Mesenteric fat pad (tissue), 1 donor: ENCODE data around the gene HNF4A. TPM values are rescaled to one million over a fixed set of nuclear protein-coding genes. Genes with fewer than 3 reads are reported as not detected.
"Not testable (repeated sequence)": the region's sequence is repeated elsewhere in the genome, so short reads cannot be mapped to it uniquely, and the experiment has no call there.

Experiments
- DNase-seq: peaks from one replicate; pipeline ENCODE4 v3.0.0-alpha.2; 2020; ENCODE audit warnings: low spot score
- long read RNA-seq: library from polyadenylated mRNA; unstranded; transcript quantifications from one replicate; pipeline ENCODE4 v2.0.0, GENCODE V29; 2020
- total RNA-seq: library from RNA; stranded (reverse); fragmentation: NEBNext Ultra II Directional; extraction: Animal tissue kit (Norgen Biotek cat#: 25700); gene quantifications from one replicate; pipeline ENCODE4 v1.2.1, GENCODE V29; 2021
- donor health status: DM: yes; HTN: yes; CAD: no.

The HNF4A gene
- 0.51 TPM for total RNA-seq
- long read RNA-seq, partial matches to known transcripts = 0 of 1 reads
- long read RNA-seq, other reads (novel, unspliced or antisense) = 1 of 1 reads

- no peak for DNase-seq
Observed at GRCh38 chr20:44355498-44356352, at the start of gene HNF4A. HNF4A (plus strand) TSS chr20:44355699; CDS start chr20:44355805, 106 bp downstream.

GRCh38 chr20:44306927-44307326, 48.6 kb upstream of the HNF4A start:
- no peak for DNase-seq

- DNase-seq = no peak
Observed at GRCh38 chr20:44309763-44310663, 45.5 kb upstream of the HNF4A start.

- DNase-seq = peak; percentile 100
Observed at GRCh38 chr20:44310664-44311639, 44.5 kb upstream of the HNF4A start, which contains the start of gene FITM2. FITM2 (minus strand) TSS chr20:44311202; CDS start chr20:44311148, 54 bp downstream.

GRCh38 chr20:44314870-44315269, 40.6 kb upstream of the HNF4A start:
- DNase-seq = no peak

GRCh38 chr20:44319839-44320422, 35.6 kb upstream of the HNF4A start:
- DNase-seq = no peak

GRCh38 chr20:44324343-44324742, 31.2 kb upstream of the HNF4A start:
- DNase-seq = no peak

GRCh38 chr20:44326391-44327159, 28.9 kb upstream of the HNF4A start:
- no peak for DNase-seq

GRCh38 chr20:44327748-44328147, 27.8 kb upstream of the HNF4A start:
- not testable (repeated sequence) for DNase-seq

- DNase-seq = no peak
Observed at GRCh38 chr20:44328428-44328827, 27.1 kb upstream of the HNF4A start.

GRCh38 chr20:44331201-44331600, 24.3 kb upstream of the HNF4A start:
- no peak for DNase-seq

- DNase-seq = no peak
Observed at GRCh38 chr20:44334306-44334705, 21.2 kb upstream of the HNF4A start.

- no peak for DNase-seq
Observed at GRCh38 chr20:44334709-44335108, 20.8 kb upstream of the HNF4A start.

- DNase-seq = no peak
Observed at GRCh38 chr20:44335675-44336074, 19.8 kb upstream of the HNF4A start.

- peak; percentile 51 for DNase-seq
Observed at GRCh38 chr20:44336086-44336485, 19.4 kb upstream of the HNF4A start.

GRCh38 chr20:44336725-44337380, 18.6 kb upstream of the HNF4A start, which contains the start of gene R3HDML:
R3HDML (plus strand) TSS chr20:44337043; CDS start chr20:44337158, 115 bp downstream.
- DNase-seq = peak; percentile 88

- no peak for DNase-seq
Observed at GRCh38 chr20:44342248-44342647, 13.3 kb upstream of the HNF4A start.

GRCh38 chr20:44343162-44343675, 12.3 kb upstream of the HNF4A start:
- DNase-seq = no peak
